Measurements from ENCODE around the gene MGAT4D.

DNA sequence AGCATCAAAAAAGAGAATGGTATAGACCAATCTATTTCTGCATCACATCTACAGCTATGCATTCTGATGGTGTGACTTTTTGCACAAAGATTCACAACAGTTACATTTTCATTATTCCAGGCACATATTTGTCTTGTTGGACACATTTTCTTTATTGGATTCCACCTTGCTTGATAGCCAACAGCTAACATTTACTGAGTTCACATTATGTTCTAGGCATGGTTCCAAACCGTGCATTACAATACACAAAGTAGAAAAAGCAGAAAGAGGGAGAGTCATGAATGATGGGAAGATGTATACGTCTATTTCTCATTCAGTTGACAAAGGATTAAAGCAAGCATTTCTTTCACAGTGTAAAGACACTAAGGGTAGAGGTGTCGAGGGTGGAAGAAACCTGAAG, 47.7 kb downstream of the MGAT4D start:
- no peak for TF ChIP-seq CTCF (IDR thresholded peaks at IDR 0.05)
- TF ChIP-seq POLR2A (IDR thresholded peaks at IDR 0.05): no peak
